Measurements from ENCODE around the gene SLC29A1. TPM values are rescaled to one million over a fixed set of nuclear protein-coding genes. Genes with fewer than 3 reads are reported as not detected.

SLC29A1 gene
- total and polyA plus RNA-seq, 9 of the 15 experiments (the other 6 are each of a cell fraction or from before 2014, with no cell fraction given) = 18.9 to 170 (median 57.7) TPM

GRCh38 chr6:44247338-44248302 is 24.2 kb downstream of the SLC29A1 start (continued):
- TF ChIP-seq CTCFL (IDR thresholded peaks at IDR 0.05; ENCODE audit: borderline replicate concordance, insufficient read depth, low read depth, low read length, poor library complexity, severe bottlenecking) (peak; percentile 4), POLR2AphosphoS2 (IDR thresholded peaks at IDR 0.05; ENCODE audit: low read length) (peak; percentile 21), CXXC5 (CRISPR knock-in tag; IDR thresholded peaks at IDR 0.05) (peak; percentile 78), THRB (CRISPR knock-in tag; conservative IDR thresholded peaks at IDR 0.05) (no peak; the same call in 1 of the 2 replicates), PKNOX1 (IDR thresholded peaks at IDR 0.05) (no peak; the same call in 1 of the 2 replicates), SIRT6 (IDR thresholded peaks at IDR 0.05; ENCODE audit: low read depth, low read length) (no peak), ZNF764 (CRISPR knock-in tag; IDR thresholded peaks at IDR 0.05; ENCODE audit: low read depth) (no peak), KLF13 (tag; IDR thresholded peaks at IDR 0.05; ENCODE audit: borderline replicate concordance, low read depth) (0 out of 2 replicates have a peak, but pooled peaks have one; percentile 9), FOXM1 (IDR thresholded peaks at IDR 0.05; ENCODE audit: low read depth) (no peak), FOXM1 (CRISPR knock-in tag; IDR thresholded peaks at IDR 0.05; ENCODE audit: low read depth) (peak; percentile 90), SFPQ (IDR thresholded peaks at IDR 0.05; ENCODE audit: low read depth, low read length) (no peak), CEBPG (CRISPR knock-in tag; IDR thresholded peaks at IDR 0.05) (peak; percentile 26; the same call in 1 of the 2 replicates), CEBPG (tag; conservative IDR thresholded peaks at IDR 0.05 in 1 of 2, IDR thresholded peaks at IDR 0.05 in 1 of 2) (no peak)
